ENCODE measurements around the gene ROBO4.

The ROBO4 gene

GRCh38 chr11:124869856-124870387 lies 27.7 kb downstream of the ROBO4 start:
- DNase-seq: no peak

GRCh38 chr11:124869331-124869730 lies 28.3 kb downstream of the ROBO4 start:
- DNase-seq: no peak

GRCh38 chr11:124868331-124869274 lies 29.1 kb downstream of the ROBO4 start:
- DNase-seq: no peak

GRCh38 chr11:124867700-124868099 lies 30.0 kb downstream of the ROBO4 start:
- DNase-seq: no peak

GRCh38 chr11:124865902-124866851 lies 31.5 kb downstream of the ROBO4 start:
- DNase-seq: no peak

- no peak for DNase-seq
Observed at GRCh38 chr11:124865181-124865901, 32.3 kb downstream of the ROBO4 start, which contains the start of gene ROBO3. Gene ROBO3 (plus strand): TSS chr11:124865432. CDS start chr11:124865578, 146 bp downstream.

- no peak for DNase-seq
Observed at GRCh38 chr11:124864892-124865180, 32.8 kb downstream of the ROBO4 start.

- no peak for DNase-seq
Observed at GRCh38 chr11:124864176-124864891, 33.3 kb downstream of the ROBO4 start.

- no peak for DNase-seq
Observed at GRCh38 chr11:124863826-124864165, 33.9 kb downstream of the ROBO4 start.

GRCh38 chr11:124863137-124863825 lies 34.4 kb downstream of the ROBO4 start:
- DNase-seq: no peak

- no peak for DNase-seq
Observed at GRCh38 chr11:124861670-124862069, 36.0 kb downstream of the ROBO4 start.

GRCh38 chr11:124859171-124859570 lies 38.5 kb downstream of the ROBO4 start:
- DNase-seq: no peak

GRCh38 chr11:124846070-124846673 lies 51.5 kb downstream of the ROBO4 start:
- DNase-seq: no peak

GRCh38 chr11:124844664-124845079 lies 53.0 kb downstream of the ROBO4 start:
- DNase-seq: no peak

- no peak for DNase-seq
Observed at GRCh38 chr11:124843616-124843910, 54.1 kb downstream of the ROBO4 start.

- no peak for DNase-seq
Observed at GRCh38 chr11:124842305-124842704, 55.4 kb downstream of the ROBO4 start.

GRCh38 chr11:124841840-124842239 lies 55.8 kb downstream of the ROBO4 start:
- DNase-seq: no peak

GRCh38 chr11:124841201-124841600 lies 56.5 kb downstream of the ROBO4 start:
- DNase-seq: no peak

GRCh38 chr11:124840666-124841065 lies 57.0 kb downstream of the ROBO4 start:
- DNase-seq: no peak

GRCh38 chr11:124839972-124840621 lies 57.6 kb downstream of the ROBO4 start:
- DNase-seq: no peak

All from DMS 273 treated with DMSO at 0.1 percent for 48 hours (cell line).